GM19238 (cell line): ENCODE measurements around the gene CTDSP2.
"Not testable (repeated sequence)": the region's sequence is repeated elsewhere in the genome, so short reads cannot be mapped to it uniquely, and the experiment has no call there.

Experiments used
- DNase-seq: peaks from one replicate; pipeline ENCODE4 v3.0.0; 2011; ENCODE audit warnings: low spot score; ENCODE audit not compliant: insufficient read length

The CTDSP2 gene

GRCh38 chr12:57853864-57854556 is 7.5 kb upstream of the CTDSP2 start:
- DNase-seq: no peak

GRCh38 chr12:57852620-57853500 is 6.3 kb upstream of the CTDSP2 start:
- no peak for DNase-seq

GRCh38 chr12:57852200-57852599 is 5.7 kb upstream of the CTDSP2 start:
- no peak for DNase-seq

GRCh38 chr12:57851552-57851951 is 5.0 kb upstream of the CTDSP2 start:
- no peak for DNase-seq

- no peak for DNase-seq
These were observed 4.4 kb upstream of the CTDSP2 start for GRCh38 chr12:57850854-57851430.

GRCh38 chr12:57849447-57849846 is 2.9 kb upstream of the CTDSP2 start:
- DNase-seq: not testable (repeated sequence)

GRCh38 chr12:57849035-57849434 is 2.5 kb upstream of the CTDSP2 start:
- DNase-seq: no peak

- DNase-seq: no peak
These were observed 1.7 kb upstream of the CTDSP2 start for GRCh38 chr12:57848208-57848607.

- DNase-seq: no peak
These were observed 298 bp downstream of the CTDSP2 start for GRCh38 chr12:57846285-57846576.

- peak; percentile 78 for DNase-seq
These were observed 848 bp downstream of the CTDSP2 start for GRCh38 chr12:57845478-57846284.

GRCh38 chr12:57844709-57845477 is 1.6 kb downstream of the CTDSP2 start:
- DNase-seq: peak; percentile 40

- no peak for DNase-seq
These were observed 3.9 kb downstream of the CTDSP2 start for GRCh38 chr12:57842342-57843294.

GRCh38 chr12:57841445-57841844 is 5.1 kb downstream of the CTDSP2 start:
- DNase-seq: no peak

GRCh38 chr12:57840726-57841125 is 5.8 kb downstream of the CTDSP2 start:
- no peak for DNase-seq

- DNase-seq: no peak
These were observed 6.5 kb downstream of the CTDSP2 start for GRCh38 chr12:57839996-57840395.

- no peak for DNase-seq
These were observed 7.8 kb downstream of the CTDSP2 start for GRCh38 chr12:57838594-57839302.

- no peak for DNase-seq
These were observed 8.5 kb downstream of the CTDSP2 start for GRCh38 chr12:57837864-57838562.
